IMR-90 (cell line): ENCODE results near the gene PRKCA. TPM values are rescaled to one million over a fixed set of nuclear protein-coding genes. Genes with fewer than 3 reads are reported as not detected.

Source experiments
- ATAC-seq: fragments of 200-7000 bp; cut with Tn5 transposase; 2 replicates; pipeline ENCODE4 v1.9.1; 2020; ENCODE audit warnings: low read depth, mild to moderate bottlenecking, moderate library complexity
- BruUV-seq: library from RNA; stranded (reverse); fragments of 400-500 nt; replicated peaks from 2 replicates; lab custom pipeline; 2021; lab: Mats Ljungman, UMichigan
- CTCF ChIA-PET: fragments of 300-600 bp; formaldehyde crosslinking; extraction: SDS; loops from one replicate; lab custom pipeline; 2021; ENCODE audit warnings: antibody characterized with exemption; lab: Yijun Ruan, JAX
- POLR2A ChIA-PET: fragments of 300-600 bp; sonication (Branson Sonifier 250); formaldehyde crosslinking; loops from one replicate; lab custom pipeline; 2022; ENCODE audit warnings: antibody characterized with exemption; ENCODE audit not compliant: unreplicated experiment; lab: Charles Lee
- DNase-seq: peaks from one replicate; pipeline ENCODE4 v3.0.0; 2013
- H2AFZ ChIP-seq: replicated peaks from 2 replicates; pipeline ENCODE3; 2013; ENCODE audit warnings: low read length, mild to moderate bottlenecking; ENCODE audit not compliant: poor library complexity
- H2AK5ac ChIP-seq: 2 replicates; pipeline ENCODE4 v1.6.1; 2013; ENCODE audit warnings: low read depth, low read length, inconsistent platforms
- H2AK9ac ChIP-seq: replicated peaks from 2 replicates; pipeline ENCODE3; 2013; ENCODE audit warnings: mild to moderate bottlenecking, low read depth, low read length, moderate library complexity; ENCODE audit not compliant: poor library complexity
- H2BK120ac ChIP-seq: 2 replicates; pipeline ENCODE4 v1.6.1; 2013; ENCODE audit warnings: low read depth, low read length, inconsistent platforms
- H2BK15ac ChIP-seq: 3 replicates; pipeline ENCODE4 v1.6.1; 2013; ENCODE audit warnings: low read depth, low read length, inconsistent platforms
- H2BK20ac ChIP-seq: 2 replicates; pipeline ENCODE4 v1.6.1; 2013; ENCODE audit warnings: low read depth, mild to moderate bottlenecking, inconsistent platforms, low read length, moderate library complexity
- H2BK5ac ChIP-seq: 2 replicates; pipeline ENCODE4 v1.6.1; 2013; ENCODE audit warnings: mild to moderate bottlenecking, low read depth, low read length, inconsistent platforms; ENCODE audit not compliant: poor library complexity, severe bottlenecking
- H3K14ac ChIP-seq: replicated peaks from 2 replicates; pipeline ENCODE4 v1.6.1; 2013; ENCODE audit warnings: low read depth, low read length, inconsistent platforms
- H3K18ac ChIP-seq: 2 replicates; pipeline ENCODE4 v1.6.1; 2013; ENCODE audit warnings: low read depth, low read length, control low read depth
- H3K23ac ChIP-seq: 2 replicates; pipeline ENCODE4 v1.6.1; 2013; ENCODE audit warnings: low read depth, low read length, inconsistent platforms
- H3K27ac ChIP-seq: 2 replicates; pipeline ENCODE4 v1.5.1; 2013; ENCODE audit warnings: mild to moderate bottlenecking, control low read depth, low read length; ENCODE audit not compliant: insufficient read depth
- H3K27me3 ChIP-seq: 2 replicates; pipeline ENCODE4 v1.6.1; 2013; ENCODE audit warnings: low read length; ENCODE audit not compliant: control insufficient read depth, insufficient read depth
- H3K36me3 ChIP-seq: 2 replicates; pipeline ENCODE4 v1.6.1; 2013; ENCODE audit warnings: low read length, mixed read lengths; ENCODE audit not compliant: control insufficient read depth, insufficient read depth
- H3K4ac ChIP-seq: 2 replicates; pipeline ENCODE4 v1.6.1; 2013; ENCODE audit warnings: low read depth, low read length, inconsistent platforms
- H3K4me1 ChIP-seq: 2 replicates; pipeline ENCODE4 v1.6.1; 2013; ENCODE audit warnings: low read length, mixed read lengths; ENCODE audit not compliant: control insufficient read depth, insufficient read depth
- H3K4me2 ChIP-seq: 2 replicates; pipeline ENCODE4 v1.6.1; 2013; ENCODE audit warnings: low read depth, mild to moderate bottlenecking, control low read depth, low read length, moderate library complexity
- H3K4me3 ChIP-seq: 2 replicates; pipeline ENCODE4 v1.5.1; 2013; ENCODE audit warnings: low read depth, mild to moderate bottlenecking, control low read depth, low read length, moderate library complexity; ENCODE audit not compliant: insufficient read depth
- H3K56ac ChIP-seq: 2 replicates; pipeline ENCODE4 v1.6.1; 2013; ENCODE audit warnings: low read length, inconsistent platforms; ENCODE audit not compliant: insufficient read depth; ENCODE audit errors: extremely low read depth
- H3K79me1 ChIP-seq, 2 experiments: 2 replicates each; pipeline ENCODE4 v1.6.1; 2013; ENCODE audit warnings: low read length in 2 of 2, inconsistent platforms in 1 of 2, low read depth in 1 of 2
- H3K9ac ChIP-seq: 2 replicates; pipeline ENCODE4 v1.6.1; 2013; ENCODE audit warnings: low read depth, low read length, control low read depth
- H3K9me1 ChIP-seq: 2 replicates; pipeline ENCODE4 v1.6.1; 2013; ENCODE audit warnings: low read length, inconsistent platforms; ENCODE audit not compliant: insufficient read depth
- H3K9me3 ChIP-seq: 2 replicates; pipeline ENCODE4 v1.6.1; 2013; ENCODE audit warnings: low read length; ENCODE audit not compliant: control insufficient read depth, insufficient read depth
- H4K20me1 ChIP-seq: 2 replicates; pipeline ENCODE4 v1.6.1; 2013; ENCODE audit warnings: low read length, inconsistent platforms; ENCODE audit not compliant: insufficient read depth
- H4K5ac ChIP-seq: 2 replicates; pipeline ENCODE4 v1.6.1; 2013; ENCODE audit warnings: mild to moderate bottlenecking, low read depth, low read length, control low read depth
- H4K8ac ChIP-seq, 2 experiments: 2 replicates each; pipeline ENCODE4 v1.6.1; 2013; ENCODE audit warnings: low read depth in 2 of 2, low read length in 2 of 2, control low read depth in 1 of 2, inconsistent platforms in 1 of 2
- H4K91ac ChIP-seq: 2 replicates; pipeline ENCODE4 v1.6.1; 2013; ENCODE audit warnings: low read depth, low read length, inconsistent platforms; ENCODE audit not compliant: insufficient read depth
- MAFK ChIP-seq: IDR thresholded peaks from 2 replicates; pipeline ENCODE4 v1.6.1; 2012; ENCODE audit warnings: low read depth, low read length, improper control_type of control experiment
- NFE2L2 ChIP-seq: fragments of 150-350 bp; IDR thresholded peaks from 2 replicates; pipeline ENCODE4 v1.6.1; 2016; ENCODE audit warnings: low read depth, mild to moderate bottlenecking, low read length
- dilution Hi-C: fragments of 300-500 bp; cut with HindIII; formaldehyde crosslinking; loops from one replicate; pipeline ENCODE4 v1.14.3; 2018; ENCODE audit warnings: low sequenced_read_pairs; ENCODE audit not compliant: unreplicated experiment
- in situ Hi-C: fragments of 300-500 bp; cut with MboI; formaldehyde crosslinking; loops from 3 replicates; pipeline ENCODE4 v1.14.3; 2019; ENCODE audit warnings: low sequenced_read_pairs, inconsistent platforms, mixed read lengths
- intact Hi-C: fragments of 100-400 bp; cut with micrococcal nuclease; formaldehyde crosslinking; loops from 2 replicates; pipeline ENCODE4 v1.10.0; 2022
- polyA plus RNA-seq, 3 experiments: library from polyadenylated mRNA; depleted of rRNA; stranded (reverse); fragments of >200 nt; gene quantifications; 2 replicates each; pipeline ENCODE4 v1.2.3, GENCODE V29; 2012; ENCODE audit warnings: low replicate concordance in 1 of 3
- total RNA-seq: library from RNA; depleted of rRNA; stranded (reverse); fragments of >200 nt; gene quantifications from 2 replicates; pipeline ENCODE4 v1.2.3, GENCODE V29; 2012

Gene PRKCA
- total and polyA plus RNA-seq, 2 of the 4 experiments (the other 2 are of a cell fraction), result 31.0 to 46.0 TPM

GRCh38 chr17:66701462-66701861 lies 399.0 kb downstream of the PRKCA start:
- Histone ChIP-seq H2BK120ac (no peak overlapping the region), H2AK5ac (no peak overlapping the region), H2AK9ac (no peak overlapping the region), H3K9me3 (peaks cover 2% of the 10 kb centered on the region; the same call in 1 of the 2 replicates), H3K23ac (no peak overlapping the region), H4K91ac (no peak overlapping the region), H3K4me1 (no peaks in the 10 kb centered on the region), H2BK15ac (no peak overlapping the region), H3K36me3 (peaks cover 23% of the 10 kb centered on the region), H3K27me3 (no peaks in the 10 kb centered on the region), H2AFZ (no peak overlapping the region), H3K4me3 (no peak overlapping the region), H4K5ac (no peak overlapping the region), H3K9ac (no peak overlapping the region), H4K8ac (no peak overlapping the region), H3K27ac (no peak overlapping the region), H3K14ac (no peak overlapping the region), H3K9me1 (0 out of 2 replicates have a peak, but pooled peaks cover 2% of the 10 kb centered on the region), H4K20me1 (no peaks in the 10 kb centered on the region), H3K56ac (no peak overlapping the region), H3K18ac (no peak overlapping the region), H3K79me1 (no peaks in the 10 kb centered on the region), H2BK20ac (no peak overlapping the region), H3K4ac (no peak overlapping the region), H2BK5ac (no peak overlapping the region), H3K4me2 (no peak overlapping the region)
- POLR2A ChIA-PET, result no interaction called here
- intact Hi-C loops (no loop called here), dilution Hi-C loops (no loop called here), in situ Hi-C loops (no loop called here)
- CTCF ChIA-PET, result no interaction called here
- no peak for DNase-seq
- ATAC-seq, result no peak
- no TSS peak for BruUV-seq
- TF ChIP-seq MAFK, result 0 out of 2 replicates have a peak, but pooled peaks have one; percentile 7
- no peak for TF ChIP-seq NFE2L2
